Measurements from ENCODE around the gene NBPF3. TPM values are rescaled to one million over a fixed set of nuclear protein-coding genes. Genes with fewer than 3 reads are reported as not detected.
A peak's percentile ranks its signal among the peaks of the same experiment; 100 is the strongest.
"Not testable (repeated sequence)": the region's sequence is repeated elsewhere in the genome, so short reads cannot be mapped to it uniquely, and the experiment has no call there.

Gene NBPF3
- total RNA-seq, 2 experiments from 2014 or later: 8.2 to 8.5 TPM

- H3K9me3 Mint-ChIP-seq; H3K4me1 Mint-ChIP-seq (ENCODE audit: low read depth); H3K4me1 ChIP-seq (ENCODE audit: insufficient read depth, low read length); H3K4me3 ChIP-seq (ENCODE audit: low read length); H3K27ac Mint-ChIP-seq; H3K36me3 ChIP-seq (ENCODE audit: insufficient read depth, low read length); CTCF ChIA-PET; H3K27ac ChIP-seq (ENCODE audit: low read depth in 1 of 2, low read length in 2 of 2); DNase-seq; H3K27me3 ChIP-seq (ENCODE audit: control insufficient read depth in 1 of 2, insufficient read depth in 2 of 2, low read length in 2 of 2); H3K9me3 ChIP-seq (ENCODE audit: control insufficient read depth in 1 of 2, insufficient read depth in 1 of 2, low read length in 2 of 2); intact Hi-C loops (cut with DNase I, micrococcal nuclease); H3K36me3 Mint-ChIP-seq (ENCODE audit: low read depth); POLR2A ChIA-PET; H3K4me3 Mint-ChIP-seq: not testable (repeated sequence)
- peaks cover 15% of the 10 kb centered on the region for H3K27me3 Mint-ChIP-seq
- ATAC-seq (ENCODE audit: poor library complexity): peak; percentile 32
Observed at GRCh38 chr1:21428481-21429073, 11.4 kb upstream of the NBPF3 start.

- POLR2A ChIA-PET; intact Hi-C loops (cut with DNase I, micrococcal nuclease); H3K4me1 Mint-ChIP-seq (ENCODE audit: low read depth); H3K36me3 ChIP-seq (ENCODE audit: insufficient read depth, low read length); H3K4me3 Mint-ChIP-seq; H3K4me3 ChIP-seq (ENCODE audit: low read length); H3K27ac ChIP-seq (ENCODE audit: low read depth in 1 of 2, low read length in 2 of 2); H3K27me3 ChIP-seq (ENCODE audit: control insufficient read depth in 1 of 2, insufficient read depth in 2 of 2, low read length in 2 of 2); H3K9me3 Mint-ChIP-seq; ATAC-seq (ENCODE audit: poor library complexity); H3K9me3 ChIP-seq (ENCODE audit: control insufficient read depth in 1 of 2, insufficient read depth in 1 of 2, low read length in 2 of 2); DNase-seq; H3K27ac Mint-ChIP-seq; CTCF ChIA-PET; H3K36me3 Mint-ChIP-seq (ENCODE audit: low read depth); H3K4me1 ChIP-seq (ENCODE audit: insufficient read depth, low read length): not testable (repeated sequence)
- H3K27me3 Mint-ChIP-seq: peaks cover 15% of the 10 kb centered on the region
Observed at GRCh38 chr1:21429210-21429609, 10.7 kb upstream of the NBPF3 start.

- H3K36me3 ChIP-seq (ENCODE audit: insufficient read depth, low read length); H3K27ac ChIP-seq (ENCODE audit: low read depth in 1 of 2, low read length in 2 of 2); POLR2A ChIA-PET; H3K4me1 ChIP-seq (ENCODE audit: insufficient read depth, low read length); ATAC-seq (ENCODE audit: poor library complexity); intact Hi-C loops (cut with DNase I, micrococcal nuclease); H3K9me3 Mint-ChIP-seq; H3K9me3 ChIP-seq (ENCODE audit: control insufficient read depth in 1 of 2, insufficient read depth in 1 of 2, low read length in 2 of 2); H3K4me3 Mint-ChIP-seq; CTCF ChIA-PET; DNase-seq; H3K4me3 ChIP-seq (ENCODE audit: low read length); H3K4me1 Mint-ChIP-seq (ENCODE audit: low read depth); H3K27ac Mint-ChIP-seq; H3K27me3 ChIP-seq (ENCODE audit: control insufficient read depth in 1 of 2, insufficient read depth in 2 of 2, low read length in 2 of 2); H3K36me3 Mint-ChIP-seq (ENCODE audit: low read depth): not testable (repeated sequence)
- peaks cover 15% of the 10 kb centered on the region for H3K27me3 Mint-ChIP-seq
Observed at GRCh38 chr1:21430875-21431274, 9.1 kb upstream of the NBPF3 start.

GRCh38 chr1:21434394-21434793 is 5.5 kb upstream of the NBPF3 start:
- Histone ChIP-seq H3K27me3 (ENCODE audit: control insufficient read depth in 1 of 2, insufficient read depth in 2 of 2, low read length in 2 of 2) (peaks cover 0 to 13% of the 10 kb centered on the region in 2 experiments), H3K9me3 (ENCODE audit: control insufficient read depth in 1 of 2, insufficient read depth in 1 of 2, low read length in 2 of 2) (no peaks in the 10 kb centered on the region), H3K36me3 (ENCODE audit: insufficient read depth, low read length) (no peaks in the 10 kb centered on the region), H3K27ac (ENCODE audit: low read depth in 1 of 2, low read length in 2 of 2) (no peak overlapping the region), H3K4me3 (ENCODE audit: low read length) (no peak overlapping the region), H3K4me1 (ENCODE audit: insufficient read depth, low read length) (peaks cover 5% of the 10 kb centered on the region)
- DNase-seq (no peak), ATAC-seq (ENCODE audit: poor library complexity) (no peak)
- TF ChIP-seq CTCF (IDR thresholded peaks at IDR 0.05): no peak
- Mint-ChIP-seq H3K36me3 (ENCODE audit: low read depth) (no peaks in the 10 kb centered on the region), H3K9me3 (no peaks in the 10 kb centered on the region), H3K4me3 (no peak overlapping the region), H3K27me3 (peaks cover 4% of the 10 kb centered on the region), H3K27ac (no peak overlapping the region), H3K4me1 (ENCODE audit: low read depth) (peaks cover 6% of the 10 kb centered on the region)
- ChIA-PET POLR2A (interaction anchor here (0.6 to 1.2 kb wide), 2 partner anchors 135 to 696 kb away, joined by 3 read pairs; no protein-coding TSS in a partner anchor), CTCF (no interaction called here)
- intact Hi-C loops (cut with DNase I, micrococcal nuclease): no loop called here

Measured in CD4-positive, alpha-beta T cell (primary cell).